Measurements from ENCODE around the gene ZNF93. TPM values are rescaled to one million over a fixed set of nuclear protein-coding genes. Genes with fewer than 3 reads are reported as not detected.

Gene ZNF93
- polyA plus RNA-seq, 1 of the 3 experiments (the other 2 are of a cell fraction), result 4.3 TPM

DNA sequence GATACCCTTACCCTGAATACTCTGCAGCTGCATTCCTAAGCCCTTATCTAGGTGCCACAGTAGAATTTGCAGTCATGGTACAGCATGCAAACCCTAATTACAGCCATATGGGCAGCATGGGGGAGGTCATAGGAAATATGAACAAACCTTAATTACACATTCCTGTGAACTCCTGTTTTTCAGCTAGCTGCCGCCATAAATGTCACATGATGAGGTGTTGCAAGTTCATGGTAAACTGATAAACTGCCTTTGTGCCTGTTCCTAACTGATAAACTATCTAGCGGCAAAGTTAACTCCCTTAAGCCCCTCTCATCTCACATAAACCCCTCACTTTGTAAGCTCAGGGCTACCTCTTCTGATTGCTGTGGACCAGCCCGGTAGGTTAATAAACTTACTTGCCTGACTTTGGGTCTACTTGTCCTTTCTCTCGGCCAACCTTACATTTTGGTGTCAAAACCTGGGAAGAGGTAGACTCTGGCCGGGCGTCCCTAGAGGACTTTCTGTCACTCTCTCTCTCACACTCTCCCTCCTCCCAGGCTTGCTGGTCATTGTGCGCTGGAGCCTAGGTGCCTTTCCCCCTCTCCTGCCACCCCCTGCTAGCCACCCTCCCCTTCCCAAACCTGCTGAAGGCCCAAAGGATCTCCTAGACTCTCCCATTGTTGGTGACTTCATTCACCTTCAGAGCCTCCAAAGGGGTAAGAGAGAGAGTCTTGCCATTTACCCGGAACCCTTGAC lies 43.3 kb downstream of the ZNF93 start:
- TF ChIP-seq, protein P1, sequence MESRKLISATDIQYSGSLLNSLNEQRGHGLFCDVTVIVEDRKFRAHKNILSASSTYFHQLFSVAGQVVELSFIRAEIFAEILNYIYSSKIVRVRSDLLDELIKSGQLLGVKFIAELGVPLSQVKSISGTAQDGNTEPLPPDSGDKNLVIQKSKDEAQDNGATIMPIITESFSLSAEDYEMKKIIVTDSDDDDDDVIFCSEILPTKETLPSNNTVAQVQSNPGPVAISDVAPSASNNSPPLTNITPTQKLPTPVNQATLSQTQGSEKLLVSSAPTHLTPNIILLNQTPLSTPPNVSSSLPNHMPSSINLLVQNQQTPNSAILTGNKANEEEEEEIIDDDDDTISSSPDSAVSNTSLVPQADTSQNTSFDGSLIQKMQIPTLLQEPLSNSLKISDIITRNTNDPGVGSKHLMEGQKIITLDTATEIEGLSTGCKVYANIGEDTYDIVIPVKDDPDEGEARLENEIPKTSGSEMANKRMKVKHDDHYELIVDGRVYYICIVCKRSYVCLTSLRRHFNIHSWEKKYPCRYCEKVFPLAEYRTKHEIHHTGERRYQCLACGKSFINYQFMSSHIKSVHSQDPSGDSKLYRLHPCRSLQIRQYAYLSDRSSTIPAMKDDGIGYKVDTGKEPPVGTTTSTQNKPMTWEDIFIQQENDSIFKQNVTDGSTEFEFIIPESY (IDR thresholded peaks at IDR 0.05; ENCODE audit: borderline replicate concordance, low read depth), result no peak
- TF ChIP-seq FOSL2 (IDR thresholded peaks at IDR 0.05; ENCODE audit: borderline replicate concordance, low read depth) (no peak), RXRA (IDR thresholded peaks at IDR 0.05; ENCODE audit: borderline replicate concordance, low read depth) (no peak), CHD2 (IDR thresholded peaks at IDR 0.05; ENCODE audit: low read length, partially characterized antibody) (no peak), GABPA (IDR thresholded peaks at IDR 0.05; ENCODE audit: low read depth) (no peak), JUND (IDR thresholded peaks at IDR 0.05) (no peak), EP300 (IDR thresholded peaks at IDR 0.05; ENCODE audit: borderline replicate concordance in 1 of 2, low read depth in 1 of 2, low read length in 1 of 2) (no peak), EZH2phosphoT487 (IDR thresholded peaks at IDR 0.05; ENCODE audit: borderline replicate concordance, low read depth) (no peak)
- TF ChIP-seq, protein P2, sequence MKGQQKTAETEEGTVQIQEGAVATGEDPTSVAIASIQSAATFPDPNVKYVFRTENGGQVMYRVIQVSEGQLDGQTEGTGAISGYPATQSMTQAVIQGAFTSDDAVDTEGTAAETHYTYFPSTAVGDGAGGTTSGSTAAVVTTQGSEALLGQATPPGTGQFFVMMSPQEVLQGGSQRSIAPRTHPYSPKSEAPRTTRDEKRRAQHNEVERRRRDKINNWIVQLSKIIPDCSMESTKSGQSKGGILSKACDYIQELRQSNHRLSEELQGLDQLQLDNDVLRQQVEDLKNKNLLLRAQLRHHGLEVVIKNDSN (IDR thresholded peaks at IDR 0.05; ENCODE audit: borderline replicate concordance, low read depth), result no peak
- no peak overlapping the region for H3K27ac ChIP-seq (ENCODE audit: low read depth in 2 of 2, low read length in 1 of 2)
- H3K4me2 ChIP-seq, result no peak overlapping the region
- H4K20me1 ChIP-seq (ENCODE audit: insufficient read depth), result no peaks in the 10 kb centered on the region
- H3F3A ChIP-seq (replicated peaks; ENCODE audit: insufficient read depth), result no peaks in the 10 kb centered on the region
- ChIA-PET CTCF (no interaction called here), POLR2A (no interaction called here)
- no peaks in the 10 kb centered on the region for H3K9me3 ChIP-seq
- H3K27me3 ChIP-seq (ENCODE audit: insufficient read depth), result no peaks in the 10 kb centered on the region
- H3K9ac ChIP-seq, result no peak overlapping the region
- H3K79me2 ChIP-seq (ENCODE audit: insufficient read depth), result no peaks in the 10 kb centered on the region
- H3K9me2 ChIP-seq, result no peaks in the 10 kb centered on the region
- WGBS (ENCODE audit: low lambda C conversion rate), result 72% methylated on average over 8 of the region's 8 CpGs
- DNase-seq, result no peak
- H3K36me3 ChIP-seq (replicated peaks in 1 of 2; ENCODE audit: control insufficient read depth in 1 of 2, insufficient read depth in 2 of 2, low read length in 1 of 2), result no peaks in the 10 kb centered on the region
- no peak overlapping the region for H3K4me3 ChIP-seq (ENCODE audit: low read depth in 2 of 2, low read length in 1 of 2)
- no peaks in the 10 kb centered on the region; a peak in 1 of 4 replicates for H3K4me1 ChIP-seq (ENCODE audit: control insufficient read depth in 1 of 2, insufficient read depth in 2 of 2, low read depth in 1 of 2, low read length in 1 of 2)
- H2AFZ ChIP-seq (ENCODE audit: low read depth), result no peak overlapping the region

DNA sequence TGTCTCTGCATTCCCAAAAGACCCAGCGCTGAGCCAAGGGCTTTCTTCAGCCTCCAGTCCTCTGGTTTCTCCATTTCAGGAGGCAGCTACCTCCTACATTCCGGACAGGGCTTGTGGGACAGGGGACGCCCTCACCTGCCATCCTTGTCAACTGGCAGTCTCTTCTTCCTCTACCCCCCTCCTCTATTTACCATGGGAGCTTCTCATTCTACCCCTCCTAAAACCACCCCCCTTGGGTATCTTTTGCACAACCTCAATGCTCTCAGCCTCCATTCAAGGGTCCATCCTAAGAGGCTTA lies 43.8 kb downstream of the ZNF93 start:
- WGBS (ENCODE audit: low lambda C conversion rate), result 52% methylated on average over 3 of the region's 3 CpGs
- Histone ChIP-seq H3K4me3 (ENCODE audit: low read depth in 2 of 2, low read length in 1 of 2) (no peak overlapping the region), H3K27me3 (ENCODE audit: insufficient read depth) (no peaks in the 10 kb centered on the region), H3K36me3 (replicated peaks in 1 of 2; ENCODE audit: control insufficient read depth in 1 of 2, insufficient read depth in 2 of 2, low read length in 1 of 2) (no peaks in the 10 kb centered on the region), H3K79me2 (ENCODE audit: insufficient read depth) (no peaks in the 10 kb centered on the region), H3K9me3 (no peaks in the 10 kb centered on the region), H3K9me2 (no peaks in the 10 kb centered on the region), H3K4me1 (ENCODE audit: control insufficient read depth in 1 of 2, insufficient read depth in 2 of 2, low read depth in 1 of 2, low read length in 1 of 2) (no peaks in the 10 kb centered on the region; a peak in 1 of 4 replicates), H3K27ac (ENCODE audit: low read depth in 2 of 2, low read length in 1 of 2) (no peak overlapping the region), H2AFZ (ENCODE audit: low read depth) (no peak overlapping the region), H4K20me1 (ENCODE audit: insufficient read depth) (no peaks in the 10 kb centered on the region), H3F3A (replicated peaks; ENCODE audit: insufficient read depth) (no peaks in the 10 kb centered on the region), H3K9ac (no peak overlapping the region), H3K4me2 (no peak overlapping the region)
- CTCF ChIA-PET, result no interaction called here
- no peak for DNase-seq
- POLR2A ChIA-PET, result no interaction called here
- TF ChIP-seq FOXJ3 (CRISPR knock-in tag; IDR thresholded peaks at IDR 0.05) (no peak), RFX5 (IDR thresholded peaks at IDR 0.05; ENCODE audit: low read length) (no peak), YY1 (IDR thresholded peaks at IDR 0.05; ENCODE audit: low read depth) (no peak), TCF12 (IDR thresholded peaks at IDR 0.05) (no peak), POLR2AphosphoS5 (IDR thresholded peaks at IDR 0.05; ENCODE audit: low read depth, low read length) (no peak), SIN3A (IDR thresholded peaks at IDR 0.05; ENCODE audit: borderline replicate concordance, low read depth, low read length) (no peak), GATA2 (CRISPR knock-in tag; IDR thresholded peaks at IDR 0.05) (no peak), ELF1 (IDR thresholded peaks at IDR 0.05) (no peak), RAD21 (IDR thresholded peaks at IDR 0.05; ENCODE audit: low read length) (no peak), RXRA (IDR thresholded peaks at IDR 0.05; ENCODE audit: borderline replicate concordance, low read depth) (no peak)
- TF ChIP-seq, protein P2 (IDR thresholded peaks at IDR 0.05; ENCODE audit: borderline replicate concordance, low read depth), result no peak
- TF ChIP-seq, protein P3, sequence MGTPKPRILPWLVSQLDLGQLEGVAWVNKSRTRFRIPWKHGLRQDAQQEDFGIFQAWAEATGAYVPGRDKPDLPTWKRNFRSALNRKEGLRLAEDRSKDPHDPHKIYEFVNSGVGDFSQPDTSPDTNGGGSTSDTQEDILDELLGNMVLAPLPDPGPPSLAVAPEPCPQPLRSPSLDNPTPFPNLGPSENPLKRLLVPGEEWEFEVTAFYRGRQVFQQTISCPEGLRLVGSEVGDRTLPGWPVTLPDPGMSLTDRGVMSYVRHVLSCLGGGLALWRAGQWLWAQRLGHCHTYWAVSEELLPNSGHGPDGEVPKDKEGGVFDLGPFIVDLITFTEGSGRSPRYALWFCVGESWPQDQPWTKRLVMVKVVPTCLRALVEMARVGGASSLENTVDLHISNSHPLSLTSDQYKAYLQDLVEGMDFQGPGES (IDR thresholded peaks at IDR 0.05; ENCODE audit: low read depth, low read length), result no peak
